ENCODE data around the gene ASIC4.

The ASIC4 gene

DNA sequence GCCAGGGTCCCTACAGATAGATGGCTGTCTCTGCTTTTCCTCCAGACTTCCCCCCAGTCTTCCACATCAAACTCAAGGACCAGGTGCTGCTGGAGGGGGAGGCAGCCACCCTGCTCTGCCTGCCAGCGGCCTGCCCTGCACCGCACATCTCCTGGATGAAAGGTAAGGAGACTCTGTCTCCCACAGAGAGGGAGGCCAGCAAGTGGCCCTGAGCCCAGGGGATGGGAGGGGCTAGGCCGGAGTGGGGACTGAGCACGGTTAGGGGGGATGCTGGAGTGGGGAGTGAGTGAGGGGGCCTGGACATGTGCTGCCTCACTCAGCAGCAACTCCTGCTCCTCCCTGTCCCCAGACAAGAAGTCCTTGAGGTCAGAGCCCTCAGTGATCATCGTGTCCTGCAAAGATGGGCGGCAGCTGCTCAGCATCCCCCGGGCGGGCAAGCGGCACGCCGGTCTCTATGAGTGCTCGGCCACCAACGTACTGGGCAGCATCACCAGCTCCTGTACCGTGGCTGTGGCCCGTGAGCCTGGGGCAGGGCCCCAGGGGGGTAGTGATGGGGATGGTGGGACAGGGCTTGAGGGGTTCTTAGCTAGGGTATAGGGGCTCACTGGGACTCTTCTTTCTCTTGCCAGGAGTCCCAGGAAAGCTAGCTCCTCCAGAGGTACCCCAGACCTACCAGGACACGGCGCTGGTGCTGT is 26.0 kb upstream of the ASIC4 start:
- H3K4me3 ChIP-seq (ENCODE audit: control insufficient read depth, low read depth, low read length), result no peak overlapping the region
- DNase-seq (ENCODE audit: low read depth), result no peak
- TF ChIP-seq, protein P1, sequence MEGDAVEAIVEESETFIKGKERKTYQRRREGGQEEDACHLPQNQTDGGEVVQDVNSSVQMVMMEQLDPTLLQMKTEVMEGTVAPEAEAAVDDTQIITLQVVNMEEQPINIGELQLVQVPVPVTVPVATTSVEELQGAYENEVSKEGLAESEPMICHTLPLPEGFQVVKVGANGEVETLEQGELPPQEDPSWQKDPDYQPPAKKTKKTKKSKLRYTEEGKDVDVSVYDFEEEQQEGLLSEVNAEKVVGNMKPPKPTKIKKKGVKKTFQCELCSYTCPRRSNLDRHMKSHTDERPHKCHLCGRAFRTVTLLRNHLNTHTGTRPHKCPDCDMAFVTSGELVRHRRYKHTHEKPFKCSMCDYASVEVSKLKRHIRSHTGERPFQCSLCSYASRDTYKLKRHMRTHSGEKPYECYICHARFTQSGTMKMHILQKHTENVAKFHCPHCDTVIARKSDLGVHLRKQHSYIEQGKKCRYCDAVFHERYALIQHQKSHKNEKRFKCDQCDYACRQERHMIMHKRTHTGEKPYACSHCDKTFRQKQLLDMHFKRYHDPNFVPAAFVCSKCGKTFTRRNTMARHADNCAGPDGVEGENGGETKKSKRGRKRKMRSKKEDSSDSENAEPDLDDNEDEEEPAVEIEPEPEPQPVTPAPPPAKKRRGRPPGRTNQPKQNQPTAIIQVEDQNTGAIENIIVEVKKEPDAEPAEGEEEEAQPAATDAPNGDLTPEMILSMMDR (IDR thresholded peaks at IDR 0.05; ENCODE audit: control insufficient read depth, insufficient read depth, low read depth, low read length, missing control alignments), result no peak

DNA sequence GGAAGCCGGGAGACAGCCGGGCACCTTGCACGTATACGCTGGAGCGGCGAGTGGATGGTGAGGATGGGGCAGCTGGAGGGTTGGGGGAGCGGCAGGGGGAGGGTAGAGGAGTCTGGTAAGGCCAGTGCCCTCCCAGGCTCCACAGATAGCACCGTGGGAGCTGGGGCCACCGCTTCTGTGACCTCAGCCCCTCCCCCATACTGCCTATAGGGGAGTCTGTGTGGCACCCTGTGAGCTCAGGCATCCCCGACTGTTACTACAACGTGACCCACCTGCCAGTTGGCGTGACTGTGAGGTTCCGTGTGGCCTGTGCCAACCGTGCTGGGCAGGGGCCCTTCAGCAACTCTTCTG is 25.5 kb upstream of the ASIC4 start:
- TF ChIP-seq, protein P1 (IDR thresholded peaks at IDR 0.05; ENCODE audit: control insufficient read depth, insufficient read depth, low read depth, low read length, missing control alignments), result no peak
- no peak for DNase-seq (ENCODE audit: low read depth)
- H3K4me3 ChIP-seq (ENCODE audit: control insufficient read depth, low read depth, low read length), result no peak overlapping the region

DNA sequence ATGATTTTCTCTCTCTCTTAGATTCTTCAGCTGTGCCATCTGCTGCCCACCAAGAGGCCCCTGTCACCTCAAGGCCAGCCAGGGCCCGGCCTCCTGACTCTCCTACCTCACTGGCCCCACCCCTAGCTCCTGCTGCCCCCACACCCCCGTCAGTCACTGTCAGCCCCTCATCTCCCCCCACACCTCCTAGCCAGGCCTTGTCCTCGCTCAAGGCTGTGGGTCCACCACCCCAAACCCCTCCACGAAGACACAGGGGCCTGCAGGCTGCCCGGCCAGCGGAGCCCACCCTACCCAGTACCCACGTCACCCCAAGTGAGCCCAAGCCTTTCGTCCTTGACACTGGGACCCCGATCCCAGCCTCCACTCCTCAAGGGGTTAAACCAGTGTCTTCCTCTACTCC is 25.0 kb upstream of the ASIC4 start:
- H3K4me3 ChIP-seq (ENCODE audit: control insufficient read depth, low read depth, low read length), result no peak overlapping the region
- TF ChIP-seq, protein P1 (IDR thresholded peaks at IDR 0.05; ENCODE audit: control insufficient read depth, insufficient read depth, low read depth, low read length, missing control alignments), result no peak
- DNase-seq (ENCODE audit: low read depth), result no peak

DNA sequence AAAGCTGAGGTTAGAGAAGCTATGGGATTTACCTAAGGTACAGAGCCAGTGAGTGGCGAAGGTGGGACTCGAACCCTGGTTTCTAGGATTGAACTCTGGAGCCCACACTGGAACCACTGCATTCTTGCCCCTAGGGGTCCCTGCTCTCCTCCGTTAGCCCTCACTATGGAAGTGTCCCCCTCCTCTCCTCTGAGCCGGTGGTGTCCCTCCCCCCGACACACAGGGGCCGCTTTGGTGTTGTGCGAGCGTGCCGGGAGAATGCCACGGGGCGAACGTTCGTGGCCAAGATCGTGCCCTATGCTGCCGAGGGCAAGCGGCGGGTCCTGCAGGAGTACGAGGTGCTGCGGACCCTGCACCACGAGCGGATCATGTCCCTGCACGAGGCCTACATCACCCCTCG is 24.1 kb upstream of the ASIC4 start:
- no peak for DNase-seq (ENCODE audit: low read depth)
- H3K4me3 ChIP-seq (ENCODE audit: control insufficient read depth, low read depth, low read length), result no peak overlapping the region
- TF ChIP-seq, protein P1 (IDR thresholded peaks at IDR 0.05; ENCODE audit: control insufficient read depth, insufficient read depth, low read depth, low read length, missing control alignments), result no peak

DNA sequence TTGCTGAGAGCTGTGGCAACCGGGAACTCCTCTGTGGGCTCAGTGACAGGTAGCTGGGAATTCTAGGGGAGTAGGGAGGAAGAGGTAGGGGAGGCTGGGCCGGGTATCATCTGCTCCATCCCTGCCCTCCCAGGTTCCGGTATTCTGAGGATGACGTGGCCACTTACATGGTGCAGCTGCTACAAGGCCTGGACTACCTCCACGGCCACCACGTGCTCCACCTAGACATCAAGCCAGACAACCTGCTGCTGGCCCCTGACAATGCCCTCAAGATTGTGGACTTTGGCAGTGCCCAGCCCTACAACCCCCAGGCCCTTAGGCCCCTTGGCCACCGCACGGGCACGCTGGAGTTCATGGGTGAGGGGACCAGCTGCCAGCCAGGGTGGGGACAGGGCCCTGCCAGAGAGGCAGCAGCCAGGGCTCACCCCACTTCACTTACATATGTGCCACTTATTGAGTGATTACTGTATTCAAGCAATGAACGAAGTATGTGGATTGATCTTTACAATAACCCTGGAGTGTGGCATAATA is 23.6 kb upstream of the ASIC4 start:
- no peak for DNase-seq (ENCODE audit: low read depth)
- TF ChIP-seq, protein P1 (IDR thresholded peaks at IDR 0.05; ENCODE audit: control insufficient read depth, insufficient read depth, low read depth, low read length, missing control alignments), result no peak
- no peak overlapping the region for H3K4me3 ChIP-seq (ENCODE audit: control insufficient read depth, low read depth, low read length)

DNA sequence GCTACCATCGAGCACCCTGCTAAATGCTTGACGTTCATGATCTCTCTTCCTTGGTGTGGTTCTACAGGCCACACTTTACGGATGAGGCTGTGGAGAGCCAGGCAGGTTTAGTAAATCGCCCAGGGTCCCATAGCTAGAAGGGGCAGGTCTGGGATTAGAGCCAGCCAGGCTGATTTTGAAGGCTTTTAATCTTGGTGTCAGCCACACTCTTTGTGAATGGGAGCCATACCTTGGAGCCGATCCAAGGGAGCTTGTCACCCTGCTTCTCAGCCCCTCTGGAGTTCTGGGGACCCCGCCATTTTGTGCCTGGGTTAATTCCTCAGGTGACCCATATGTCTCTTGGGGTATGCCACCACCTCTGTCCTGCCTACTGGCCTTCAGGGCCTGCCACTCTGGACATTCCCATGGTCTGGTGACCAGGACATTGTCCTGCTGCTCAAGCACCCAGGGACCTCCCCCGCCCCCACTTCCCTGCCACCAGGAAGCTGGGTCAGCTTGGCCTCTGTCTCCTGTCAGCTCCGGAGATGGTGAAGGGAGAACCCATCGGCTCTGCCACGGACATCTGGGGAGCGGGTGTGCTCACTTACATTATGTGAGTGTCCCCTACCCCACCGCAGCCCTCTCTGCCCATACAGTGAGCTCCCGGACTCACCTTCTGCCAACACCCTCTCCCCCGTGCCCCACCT is 22.9 kb upstream of the ASIC4 start:
- no peak for DNase-seq (ENCODE audit: low read depth)
- no peak overlapping the region for H3K4me3 ChIP-seq (ENCODE audit: control insufficient read depth, low read depth, low read length)
- TF ChIP-seq, protein P1 (IDR thresholded peaks at IDR 0.05; ENCODE audit: control insufficient read depth, insufficient read depth, low read depth, low read length, missing control alignments), result no peak

All from AG09309 (cell line).